GM19023 (cell line): ENCODE results near the gene PAF1.

Experiments used
- ATAC-seq: cut with Tn5 transposase; IDR thresholded peaks from one replicate; pipeline ENCODE4 v1.9.1; 2021; ENCODE audit warnings: mild to moderate bottlenecking, moderate library complexity; ENCODE audit not compliant: unreplicated experiment

PAF1 gene

GRCh38 chr19:39390751-39391437 is at the start of gene PAF1, which contains the start of gene MED29:
PAF1 (minus strand) TSS chr19:39391106; CDS start chr19:39390864, 242 bp downstream.
MED29 (plus strand) TSS chr19:39391378; CDS start chr19:39391423, 45 bp downstream.
- ATAC-seq, result peak; percentile 95

GRCh38 chr19:39438270-39438934 is 47.5 kb upstream of the PAF1 start:
- no peak for ATAC-seq

DNA sequence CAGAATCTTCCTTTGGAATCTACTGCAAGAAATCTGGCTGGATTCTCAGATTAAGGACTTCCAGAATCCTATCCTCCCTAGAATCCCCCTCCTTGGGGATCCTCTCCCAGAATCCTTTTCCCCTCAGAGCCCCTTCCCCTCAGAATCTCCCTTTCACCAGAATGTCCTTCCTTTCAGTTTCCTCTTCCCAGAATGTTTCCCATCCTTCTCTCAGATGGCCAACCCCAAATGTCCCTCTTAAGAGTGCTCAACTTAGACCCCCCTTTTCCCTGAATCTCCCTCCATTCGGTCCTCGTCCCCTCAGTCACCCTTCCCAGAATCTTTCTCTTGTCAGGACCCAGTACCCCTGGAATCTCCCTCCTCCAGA is 45.4 kb upstream of the PAF1 start:
- no peak for ATAC-seq

- peak; percentile 87 for ATAC-seq
Observed at GRCh38 chr19:39435499-39436349, 44.8 kb upstream of the PAF1 start, which contains the start of gene RPS16. RPS16 (minus strand) TSS chr19:39435949; CDS start chr19:39435895, 54 bp downstream.

- ATAC-seq, result no peak
Observed at GRCh38 chr19:39434123-39435076, 43.5 kb upstream of the PAF1 start.

- ATAC-seq, result no peak
Observed at GRCh38 chr19:39433480-39434079, 42.7 kb upstream of the PAF1 start.

GRCh38 chr19:39432677-39433025 is 41.7 kb upstream of the PAF1 start:
- ATAC-seq, result no peak

- no peak for ATAC-seq
Observed at GRCh38 chr19:39430675-39431593, 40.0 kb upstream of the PAF1 start.

DNA sequence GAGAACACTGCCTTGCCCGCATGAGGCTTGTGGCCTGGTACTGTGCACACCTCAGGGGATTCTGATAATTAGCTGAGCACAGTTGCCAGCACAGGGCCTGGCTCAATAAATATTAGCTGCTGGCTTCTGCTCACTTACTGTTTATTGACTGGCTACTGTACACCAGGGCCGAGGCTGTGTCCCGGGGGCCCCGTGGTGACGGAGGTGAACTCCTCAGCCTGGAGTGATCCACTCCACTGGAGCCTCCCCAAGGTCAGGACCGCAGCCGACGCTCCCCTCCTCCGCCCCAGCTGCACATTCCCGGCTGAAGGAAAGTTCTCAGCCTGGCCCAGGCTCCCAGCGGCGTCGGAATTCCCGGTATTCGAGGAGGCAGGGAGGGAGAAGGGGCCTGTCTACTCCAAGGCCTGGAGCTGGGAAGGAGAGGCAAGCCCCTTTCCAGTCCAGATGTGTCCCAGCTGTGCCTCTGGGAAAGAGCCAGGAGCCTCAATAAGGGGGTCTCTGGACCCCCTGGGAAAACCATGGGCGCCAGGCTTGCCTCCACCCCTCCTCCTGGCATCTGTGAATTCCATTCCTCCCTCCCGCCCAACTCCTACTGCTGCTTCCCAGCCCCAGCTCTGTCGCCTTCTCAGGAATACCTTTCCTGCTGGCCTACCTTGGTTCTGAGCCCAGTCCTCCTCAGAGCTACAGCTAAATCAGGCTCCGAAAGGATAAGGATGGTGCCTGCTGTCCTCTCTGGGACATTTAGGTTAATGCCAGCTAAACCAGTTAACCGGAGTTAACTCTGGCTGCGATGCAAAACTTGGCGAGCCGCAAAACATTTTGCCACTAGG is 37.6 kb upstream of the PAF1 start:
- no peak for ATAC-seq

- no peak for ATAC-seq
Observed at GRCh38 chr19:39427707-39428106, 36.8 kb upstream of the PAF1 start.

DNA sequence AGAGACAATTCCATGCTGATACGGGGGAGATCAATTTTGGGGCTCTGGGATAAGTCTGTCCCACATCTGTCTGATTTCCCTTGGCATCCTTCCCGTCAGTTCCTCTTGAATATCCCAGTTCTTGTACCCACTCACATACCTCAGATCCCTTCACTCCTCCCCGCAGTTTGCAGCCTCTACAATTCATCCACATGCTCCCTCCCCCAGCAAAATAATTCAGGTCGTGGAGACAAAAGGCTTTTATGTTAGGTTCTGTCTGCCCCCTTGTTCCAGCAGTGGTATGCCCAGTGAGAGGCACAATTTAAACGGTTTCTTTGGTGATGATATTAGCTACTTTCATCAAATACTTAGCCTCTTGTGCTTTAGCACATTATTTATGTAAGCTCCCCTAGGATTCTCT is 35.3 kb upstream of the PAF1 start:
- no peak for ATAC-seq

DNA sequence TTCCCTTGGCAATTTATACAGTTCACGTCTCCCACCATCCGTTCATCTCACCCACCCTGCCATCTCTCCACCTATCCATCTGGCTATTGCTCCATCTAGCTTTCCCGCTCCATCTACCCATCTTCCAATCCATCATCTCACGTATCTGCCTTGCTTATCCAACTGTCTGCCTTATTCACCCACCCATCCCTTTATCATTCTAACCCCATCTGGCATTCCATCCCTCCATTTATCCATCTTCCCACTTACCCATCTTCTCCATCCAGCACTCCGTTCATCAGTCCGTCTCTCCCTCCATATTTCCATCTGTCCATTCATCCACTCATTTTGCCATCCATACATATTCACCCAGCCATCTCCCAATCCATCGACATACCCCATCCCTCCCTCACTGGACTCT is 34.8 kb upstream of the PAF1 start:
- no peak for ATAC-seq

- no peak for ATAC-seq
Observed at GRCh38 chr19:39424934-39425333, 34.0 kb upstream of the PAF1 start.

- ATAC-seq, result no peak
Observed at GRCh38 chr19:39423258-39424086, 32.6 kb upstream of the PAF1 start.

- no peak for ATAC-seq
Observed at GRCh38 chr19:39422020-39422419, 31.1 kb upstream of the PAF1 start.

DNA sequence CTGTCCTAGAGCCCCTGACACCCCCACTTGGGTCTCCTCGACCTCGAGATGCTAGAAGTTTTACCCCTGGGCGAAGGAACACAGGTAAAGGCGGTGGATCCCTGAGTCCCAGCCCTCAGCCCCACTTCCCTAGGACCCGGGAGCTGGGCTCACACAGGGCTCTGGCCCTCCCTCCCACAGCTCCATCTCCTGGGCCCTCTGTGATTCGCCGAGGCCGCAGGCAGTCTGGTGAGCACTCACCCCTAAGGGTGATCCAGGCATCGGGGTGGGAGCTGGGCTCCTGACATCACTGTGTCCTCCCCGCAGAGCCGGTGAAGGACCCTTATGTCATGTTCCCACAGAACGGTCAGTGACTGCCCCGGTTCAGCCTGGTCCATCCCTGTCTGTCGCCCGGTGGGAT is 29.9 kb upstream of the PAF1 start:
- no peak for ATAC-seq

- ATAC-seq, result no peak
Observed at GRCh38 chr19:39419003-39419402, 28.1 kb upstream of the PAF1 start.
